GM18867 (cell line): ENCODE results near the gene CD99L2.

ENCODE experiments used
- ATAC-seq: cut with Tn5 transposase; IDR thresholded peaks from one replicate; pipeline ENCODE4 v1.9.1; 2021; ENCODE audit warnings: mild to moderate bottlenecking, moderate library complexity; ENCODE audit not compliant: unreplicated experiment

Gene CD99L2

GRCh38 chrX:150766351-150767044 lies 132.0 kb downstream of the CD99L2 start:
- ATAC-seq, result no peak

DNA sequence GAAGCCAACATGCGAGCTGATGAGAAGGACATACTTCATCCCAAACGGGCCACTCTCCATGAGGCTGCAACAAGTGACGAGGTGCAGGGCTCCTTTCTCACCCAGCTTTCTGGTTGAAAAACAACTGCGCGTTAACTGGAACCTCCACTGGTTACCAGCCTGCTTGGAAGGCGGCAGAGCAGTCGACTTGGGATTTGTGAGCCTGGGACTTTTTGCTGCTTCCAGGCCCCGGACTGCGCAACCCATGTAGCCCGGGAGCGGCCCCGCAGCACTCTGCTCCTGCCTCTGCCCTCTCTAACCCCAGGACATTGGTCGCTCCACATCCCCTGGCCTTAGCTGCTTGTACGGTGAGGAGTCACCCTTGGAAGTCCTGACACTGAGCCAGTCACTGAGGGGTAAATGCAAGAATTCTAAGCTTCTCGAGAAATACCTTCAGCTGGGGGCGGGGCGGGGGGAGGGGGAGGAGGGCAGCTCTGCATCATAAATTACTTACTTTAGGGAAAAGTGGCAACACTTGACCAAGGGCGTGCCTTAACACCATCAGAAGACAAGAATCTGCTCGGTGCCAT lies 132.6 kb downstream of the CD99L2 start:
- no peak for ATAC-seq

GRCh38 chrX:150765237-150765636 lies 133.2 kb downstream of the CD99L2 start:
- no peak for ATAC-seq

- no peak for ATAC-seq
These were observed 134.7 kb downstream of the CD99L2 start for GRCh38 chrX:150763810-150764209.

GRCh38 chrX:150763303-150763797 lies 135.1 kb downstream of the CD99L2 start:
- no peak for ATAC-seq

DNA sequence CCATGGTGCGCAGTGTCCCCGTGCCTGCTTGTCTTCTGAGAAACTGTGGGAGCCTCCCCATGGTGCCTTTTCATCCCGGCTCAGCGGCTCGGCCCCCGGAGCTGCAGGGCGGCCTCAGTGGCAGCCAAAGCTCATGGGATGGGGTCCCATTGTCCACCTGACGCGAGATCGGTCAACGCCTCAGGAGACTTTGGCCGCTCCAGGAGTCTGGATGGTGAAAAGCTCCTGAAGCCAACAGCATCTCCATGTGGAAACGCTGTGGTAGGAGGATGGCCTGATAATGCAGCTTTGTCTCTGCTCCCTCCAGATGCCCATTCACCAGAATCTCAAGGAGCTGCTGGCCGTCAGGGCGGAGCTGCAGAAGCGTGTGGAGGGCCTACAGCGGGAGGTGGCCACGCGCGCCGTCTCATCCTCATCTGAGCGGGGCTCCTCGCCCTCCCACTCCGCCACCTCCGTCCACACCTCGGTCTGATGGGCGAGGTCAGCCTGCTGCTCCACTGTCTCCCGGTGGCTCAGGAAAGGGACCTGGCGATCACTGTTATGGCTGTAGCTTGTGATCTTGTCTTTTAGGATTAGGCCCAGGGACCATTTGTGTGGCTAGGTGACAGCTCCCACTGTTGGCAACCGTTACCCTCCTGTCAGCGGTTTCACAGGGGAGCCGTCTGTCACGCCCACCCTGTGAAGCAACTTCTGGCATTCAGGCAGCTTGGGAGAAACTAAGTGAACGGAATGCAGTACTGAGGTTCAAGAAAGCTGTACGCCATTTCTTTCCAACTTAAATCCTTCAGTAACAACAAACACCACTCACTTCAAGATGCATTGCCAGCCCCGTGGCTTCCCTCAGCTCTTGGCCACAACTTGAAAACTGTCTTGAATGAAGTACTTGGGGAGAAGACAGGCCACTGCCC lies 136.0 kb downstream of the CD99L2 start:
- no peak for ATAC-seq

GRCh38 chrX:150761819-150762216 lies 136.7 kb downstream of the CD99L2 start:
- ATAC-seq, result no peak

DNA sequence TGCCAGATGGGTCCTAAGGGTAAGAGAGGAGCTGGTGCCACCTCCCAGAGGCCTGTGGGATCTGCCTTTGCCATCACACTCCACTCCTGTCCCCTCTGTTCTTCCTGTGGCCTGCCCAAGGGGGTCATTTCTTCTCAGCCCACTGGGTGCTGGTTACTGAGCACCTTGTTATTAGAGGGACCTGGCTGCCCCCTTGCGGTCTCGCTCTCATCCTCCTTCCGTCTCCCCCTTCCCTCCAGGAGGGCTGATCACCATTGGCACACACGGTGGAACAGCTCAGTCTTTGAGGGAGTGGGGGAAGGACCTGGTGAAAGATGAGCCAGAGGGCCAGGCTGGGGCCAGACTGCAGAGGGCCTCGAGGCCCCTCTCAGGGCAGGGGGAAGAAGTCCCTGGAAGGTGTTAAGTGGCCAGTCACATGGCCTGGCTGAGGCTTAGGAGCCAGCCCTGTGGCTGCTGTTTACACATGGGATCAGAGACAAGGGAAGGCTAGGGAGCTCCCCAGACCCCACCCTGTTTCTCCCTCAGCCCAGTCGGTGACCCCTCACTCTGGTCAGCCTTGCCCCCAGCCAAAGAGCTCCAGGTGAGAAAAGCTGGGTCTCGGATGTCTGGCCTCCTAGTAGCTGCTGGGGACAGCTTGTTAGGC lies 137.2 kb downstream of the CD99L2 start:
- ATAC-seq, result no peak

- no peak for ATAC-seq
These were observed 138.7 kb downstream of the CD99L2 start for GRCh38 chrX:150759568-150760416.

GRCh38 chrX:150757371-150757770 lies 141.1 kb downstream of the CD99L2 start:
- no peak for ATAC-seq

GRCh38 chrX:150753968-150754367 lies 144.5 kb downstream of the CD99L2 start:
- ATAC-seq, result no peak

DNA sequence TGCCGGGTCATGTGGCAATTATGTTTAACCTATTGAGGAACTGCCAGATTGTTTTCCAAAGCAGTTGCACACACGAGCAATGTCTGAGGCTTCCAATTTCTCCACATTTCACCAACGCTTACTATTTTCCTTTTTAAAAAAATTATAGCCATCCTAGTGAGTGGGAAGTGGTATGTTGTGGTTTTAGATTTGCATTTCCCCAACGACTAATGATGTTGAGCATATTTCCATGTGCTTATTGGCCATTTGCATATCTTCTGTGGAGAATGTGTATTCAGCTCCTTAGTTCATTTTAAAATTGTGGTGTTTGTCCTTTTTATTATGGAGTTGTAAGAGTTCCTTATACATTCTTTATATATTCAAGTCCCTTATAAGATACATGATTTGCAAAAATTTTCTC lies 145.1 kb downstream of the CD99L2 start:
- no peak for ATAC-seq

GRCh38 chrX:150752124-150752523 lies 146.3 kb downstream of the CD99L2 start:
- ATAC-seq, result no peak

DNA sequence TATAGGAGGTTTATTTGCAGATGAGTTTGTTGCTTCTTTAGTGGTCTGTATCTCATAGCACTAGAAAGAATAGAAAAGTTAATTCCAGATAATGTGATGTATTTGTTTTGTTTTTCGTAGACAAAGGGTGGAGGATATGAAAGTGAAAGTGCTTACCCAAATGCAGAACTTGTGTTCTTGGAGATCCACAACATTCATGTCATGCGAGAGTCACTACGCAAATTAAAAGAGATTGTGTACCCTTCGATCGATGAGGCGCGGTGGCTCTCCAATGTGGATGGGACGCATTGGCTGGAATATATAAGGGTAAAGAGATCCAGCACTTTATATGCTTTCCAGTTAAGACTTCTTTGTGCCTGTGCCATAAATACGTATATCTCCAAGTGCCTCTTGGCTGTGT lies 162.0 kb downstream of the CD99L2 start:
- ATAC-seq, result no peak

DNA sequence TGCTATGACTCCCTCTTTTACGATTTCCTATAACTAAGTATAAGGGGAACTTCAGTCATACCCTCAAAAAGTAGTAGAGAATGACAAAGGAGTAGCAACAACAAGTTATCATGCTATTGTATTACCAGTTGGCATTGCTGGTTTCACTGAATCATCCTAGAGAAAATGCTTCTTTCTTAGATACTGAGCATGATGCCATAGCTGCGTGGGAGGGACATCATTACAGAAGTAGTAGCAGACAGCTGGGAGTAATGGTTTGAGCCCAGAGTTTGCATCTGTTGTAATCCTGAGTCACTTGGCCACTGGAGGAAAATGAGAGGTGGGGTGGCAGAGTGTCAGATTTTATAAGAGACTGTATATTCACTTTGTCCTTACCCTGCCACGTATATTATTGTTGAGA lies 166.7 kb downstream of the CD99L2 start:
- ATAC-seq, result no peak

DNA sequence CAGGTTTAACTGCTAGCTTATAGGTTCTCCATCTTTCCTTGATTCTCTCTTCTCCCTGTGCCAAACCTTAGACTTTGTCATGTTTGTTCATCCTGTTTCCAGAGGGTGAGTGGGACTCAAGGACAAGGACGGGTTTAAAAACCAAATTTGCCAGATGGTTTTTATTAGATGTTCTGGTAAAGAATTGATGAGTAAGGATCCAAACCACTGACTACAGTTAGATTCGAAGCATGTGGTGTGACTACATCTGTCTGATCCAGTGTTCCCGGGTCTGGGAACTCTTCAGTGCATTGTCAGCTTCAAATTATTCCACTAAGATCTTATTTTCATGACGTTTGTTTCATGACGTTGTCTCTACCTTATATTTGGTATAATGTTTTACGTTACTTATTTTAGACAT lies 167.7 kb downstream of the CD99L2 start:
- ATAC-seq, result no peak

- no peak for ATAC-seq
These were observed 168.5 kb downstream of the CD99L2 start for GRCh38 chrX:150729956-150730355.

- no peak for ATAC-seq
These were observed 178.8 kb downstream of the CD99L2 start for GRCh38 chrX:150719621-150720020.
